ENCODE measurements around the gene TUBB3. TPM values are rescaled to one million over a fixed set of nuclear protein-coding genes. Genes with fewer than 3 reads are reported as not detected.

The TUBB3 gene
- total and polyA plus RNA-seq, 9 of the 15 experiments (the other 6 are each of a cell fraction or from before 2014, with no cell fraction given) = 0.18 to 12.5 (median 5.0) TPM

GRCh38 chr16:89972244-89973234, 49.4 kb downstream of the TUBB3 start (continued):
- TF ChIP-seq TOE1 (IDR thresholded peaks at IDR 0.05; ENCODE audit: borderline replicate concordance) (0 out of 2 replicates have a peak, but pooled peaks have one; percentile 20), TOE1 (CRISPR knock-in tag; IDR thresholded peaks at IDR 0.05; ENCODE audit: borderline replicate concordance, low read depth) (no peak), CREB5 (CRISPR knock-in tag; IDR thresholded peaks at IDR 0.05) (no peak), MCM3 (IDR thresholded peaks at IDR 0.05) (no peak), TGIF2 (CRISPR knock-in tag; IDR thresholded peaks at IDR 0.05) (no peak), CHAMP1 (IDR thresholded peaks at IDR 0.05) (no peak), SRF (CRISPR knock-in tag; IDR thresholded peaks at IDR 0.05) (no peak), ZHX1 (conservative IDR thresholded peaks at IDR 0.05; ENCODE audit: low read length) (no peak), TCF15 (CRISPR knock-in tag; IDR thresholded peaks at IDR 0.05) (no peak), PHF21A (IDR thresholded peaks at IDR 0.05; ENCODE audit: borderline replicate concordance, low read depth) (no peak), HES1 (IDR thresholded peaks at IDR 0.05; ENCODE audit: low read depth) (no peak), SLC30A9 (CRISPR knock-in tag; IDR thresholded peaks at IDR 0.05) (no peak), HDAC1 (IDR thresholded peaks at IDR 0.05) (peak in 1 of 2 experiments; percentile 96; a peak in 2 of 4 replicates), CEBPZ (IDR thresholded peaks at IDR 0.05; ENCODE audit: borderline replicate concordance, low read depth, low read length) (no peak)

Data from K562 (cell line).